Mucosa of rectum (tissue), 2 donors: ENCODE data around the gene CBR3.
"Not testable (repeated sequence)": the region's sequence is repeated elsewhere in the genome, so short reads cannot be mapped to it uniquely, and the experiment has no call there.

Experiments used
- H3K27ac ChIP-seq, 2 donors: one replicate each; pipeline ENCODE4 v1.7.0; 2013; ENCODE audit warnings: inconsistent platforms in 2 of 2, low read depth in 2 of 2, low read length in 2 of 2
- H3K27me3 ChIP-seq, 2 donors: one replicate each; pipeline ENCODE4 v1.7.0; 2013; ENCODE audit warnings: low read length in 2 of 2; ENCODE audit not compliant: control insufficient read depth in 2 of 2, insufficient read depth in 2 of 2
- H3K36me3 ChIP-seq, 2 donors: one replicate each; pipeline ENCODE4 v1.7.0; 2013; ENCODE audit warnings: low read length in 2 of 2; ENCODE audit not compliant: control insufficient read depth in 2 of 2, insufficient read depth in 2 of 2
- H3K4me1 ChIP-seq, 2 donors: one replicate each; pipeline ENCODE4 v1.7.0; 2013; ENCODE audit warnings: low read length in 2 of 2, mild to moderate bottlenecking in 1 of 2; ENCODE audit not compliant: control insufficient read depth in 2 of 2, insufficient read depth in 2 of 2
- H3K4me3 ChIP-seq, 2 donors: one replicate each; pipeline ENCODE4 v1.7.0; 2013; ENCODE audit warnings: low read length in 2 of 2
- H3K9ac ChIP-seq, 2 donors: one replicate each; pipeline ENCODE4 v1.7.0; 2013; ENCODE audit warnings: low read length in 2 of 2, low read depth in 1 of 2, mild to moderate bottlenecking in 1 of 2
- H3K9me3 ChIP-seq, 2 donors: one replicate each; pipeline ENCODE4 v1.7.0; 2013; ENCODE audit warnings: low read length in 2 of 2; ENCODE audit not compliant: control insufficient read depth in 2 of 2
- donor health status: healthy.
- donor health status: Normal muscosa, but diverticular disease.

The CBR3 gene

DNA sequence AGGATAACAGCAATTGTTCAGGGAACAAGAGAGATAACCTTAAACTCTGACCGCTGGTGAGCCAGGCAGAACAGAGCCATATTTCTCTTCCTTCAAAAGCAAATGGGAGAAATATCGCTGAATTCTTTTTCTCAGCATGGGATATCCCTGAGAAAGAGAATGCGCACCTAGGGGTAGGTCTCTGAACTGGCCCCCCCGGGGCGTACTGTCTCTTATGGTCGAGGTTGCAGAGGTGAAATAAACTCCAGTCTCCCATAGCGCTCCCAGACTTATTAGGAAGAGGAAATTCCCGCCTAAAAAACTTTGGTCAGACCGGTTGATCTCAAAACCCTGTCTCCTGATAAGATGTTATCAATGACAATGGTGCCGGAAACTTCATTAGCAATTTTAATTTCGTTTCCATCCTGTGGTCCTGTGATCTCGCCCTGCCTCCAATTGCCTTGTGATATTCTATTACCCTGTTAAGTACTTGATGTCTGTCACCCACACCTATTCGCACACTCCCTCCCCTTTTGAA lies 35.1 kb upstream of the CBR3 start:
- not testable (repeated sequence) for H3K4me3 ChIP-seq, H3K9ac ChIP-seq, H3K4me1 ChIP-seq, H3K27ac ChIP-seq, H3K27me3 ChIP-seq, H3K9me3 ChIP-seq, H3K36me3 ChIP-seq

- Histone ChIP-seq H3K27ac (no peak overlapping the region), H3K27me3 (peaks cover 0 to 6% of the 10 kb centered on the region in 2 donors), H3K4me3 (no peak overlapping the region), H3K9ac (no peak overlapping the region), H3K9me3 (no peaks in the 10 kb centered on the region), H3K36me3 (no peaks in the 10 kb centered on the region), H3K4me1 (no peaks in the 10 kb centered on the region)
Observed at GRCh38 chr21:36100971-36101641, 33.8 kb upstream of the CBR3 start.

GRCh38 chr21:36103434-36103833 lies 31.4 kb upstream of the CBR3 start:
- H3K27ac ChIP-seq: no peak overlapping the region
- peaks cover 0 to 6% of the 10 kb centered on the region in 2 donors for H3K27me3 ChIP-seq
- no peak overlapping the region for H3K4me3 ChIP-seq
- H3K9me3 ChIP-seq: no peaks in the 10 kb centered on the region
- H3K9ac ChIP-seq: no peak overlapping the region
- H3K4me1 ChIP-seq: no peaks in the 10 kb centered on the region
- no peaks in the 10 kb centered on the region for H3K36me3 ChIP-seq

GRCh38 chr21:36104317-36105300 lies 30.3 kb upstream of the CBR3 start:
- Histone ChIP-seq H3K4me1 (no peaks in the 10 kb centered on the region), H3K27ac (no peak overlapping the region), H3K36me3 (no peaks in the 10 kb centered on the region), H3K9me3 (no peaks in the 10 kb centered on the region), H3K9ac (peak overlapping the region in 1 of 2 donors; percentile 29), H3K4me3 (peak overlapping the region; percentile 45 to 50), H3K27me3 (peaks cover 0 to 6% of the 10 kb centered on the region in 2 donors)

- Histone ChIP-seq H3K4me3 (peak overlapping the region; percentile 45 to 50), H3K27ac (no peak overlapping the region), H3K9me3 (no peaks in the 10 kb centered on the region), H3K27me3 (peaks cover 0 to 6% of the 10 kb centered on the region in 2 donors), H3K9ac (peak overlapping the region in 1 of 2 donors; percentile 29), H3K4me1 (no peaks in the 10 kb centered on the region), H3K36me3 (no peaks in the 10 kb centered on the region)
Observed at GRCh38 chr21:36105327-36105842, 29.5 kb upstream of the CBR3 start.

- Histone ChIP-seq H3K4me1 (peaks cover 7 to 10% of the 10 kb centered on the region in 2 donors), H3K27me3 (peaks cover 0 to 5% of the 10 kb centered on the region in 2 donors), H3K27ac (no peak overlapping the region), H3K9ac (no peak overlapping the region), H3K36me3 (no peaks in the 10 kb centered on the region), H3K4me3 (no peak overlapping the region), H3K9me3 (no peaks in the 10 kb centered on the region)
Observed at GRCh38 chr21:36109868-36110267, 25.0 kb upstream of the CBR3 start.

DNA sequence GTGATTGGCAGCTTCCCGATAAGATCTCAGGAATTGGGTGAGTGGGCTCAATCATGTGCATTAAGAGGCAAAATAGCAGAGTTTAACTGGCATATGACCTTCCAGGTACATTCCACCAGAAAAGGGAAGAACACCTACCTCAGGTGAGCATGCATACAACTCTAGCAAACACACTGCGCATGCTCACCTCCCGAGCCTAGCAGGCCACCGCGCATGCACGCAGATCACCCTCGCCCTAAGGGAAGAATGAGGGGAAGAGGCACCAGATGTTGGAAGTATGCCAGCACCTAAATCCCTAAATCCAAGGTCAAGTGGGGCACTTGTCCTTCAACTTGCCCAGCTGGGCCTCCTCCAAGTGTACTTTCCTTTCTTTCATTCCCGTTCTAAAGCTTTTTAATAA lies 23.6 kb upstream of the CBR3 start:
- Histone ChIP-seq H3K9me3 (no peaks in the 10 kb centered on the region), H3K9ac (no peak overlapping the region), H3K36me3 (no peaks in the 10 kb centered on the region), H3K27ac (no peak overlapping the region), H3K4me3 (no peak overlapping the region), H3K27me3 (no peaks in the 10 kb centered on the region), H3K4me1 (peaks cover 7 to 10% of the 10 kb centered on the region in 2 donors)

DNA sequence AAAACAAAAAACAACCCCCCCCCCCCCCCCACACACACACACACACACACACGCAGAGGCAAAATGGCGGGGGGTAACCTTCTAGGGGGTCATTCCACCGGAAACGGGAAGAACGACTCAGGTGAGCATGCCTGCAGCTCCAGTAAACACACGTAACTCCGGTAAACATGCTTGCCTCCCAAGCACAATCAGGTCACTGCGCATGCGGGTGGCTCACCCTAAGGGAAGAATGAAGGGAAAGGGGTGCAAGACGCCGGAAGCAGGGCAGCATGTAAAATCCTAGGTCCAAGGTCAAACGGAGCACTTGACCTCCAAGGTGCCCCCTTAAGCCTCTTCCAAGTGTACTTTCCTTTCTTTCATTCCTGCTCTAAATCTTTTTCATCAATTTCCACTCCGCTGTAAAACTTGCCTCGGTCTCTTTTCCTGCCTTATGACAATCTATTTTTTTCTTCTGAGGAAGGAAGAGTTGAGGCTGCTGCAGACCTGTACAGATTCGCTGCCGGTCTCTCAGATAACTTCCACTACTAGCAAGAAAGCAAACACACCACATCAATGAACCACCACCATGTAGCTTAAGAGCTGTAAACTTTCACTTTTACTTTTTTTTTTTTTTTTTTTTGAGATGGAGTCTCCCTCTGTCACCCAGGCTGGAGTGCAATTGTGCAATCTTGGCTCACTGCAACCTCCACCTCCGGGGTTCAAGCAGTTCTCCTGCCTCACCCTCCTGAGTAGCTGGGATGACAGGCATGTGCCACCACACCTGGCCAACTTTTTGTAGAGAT lies 21.0 kb upstream of the CBR3 start:
- Histone ChIP-seq H3K9ac (peak overlapping the region; percentile 21 to 35), H3K9me3 (no peaks in the 10 kb centered on the region), H3K27me3 (no peaks in the 10 kb centered on the region), H3K4me3 (peak overlapping the region; percentile 54 to 80), H3K27ac (peak overlapping the region; percentile 71 to 77), H3K4me1 (peaks cover 7 to 10% of the 10 kb centered on the region in 2 donors), H3K36me3 (no peaks in the 10 kb centered on the region)

- H3K27me3 ChIP-seq: no peaks in the 10 kb centered on the region
- H3K4me3 ChIP-seq: no peak overlapping the region
- H3K4me1 ChIP-seq: peaks cover 7 to 10% of the 10 kb centered on the region in 2 donors
- no peak overlapping the region for H3K9ac ChIP-seq
- H3K36me3 ChIP-seq: no peaks in the 10 kb centered on the region
- no peak overlapping the region for H3K27ac ChIP-seq
- no peaks in the 10 kb centered on the region for H3K9me3 ChIP-seq
Observed at GRCh38 chr21:36115138-36115730, 19.6 kb upstream of the CBR3 start.
